CD4-positive, alpha-beta memory T cell (primary cell): ENCODE data around the gene RTBDN. TPM values are rescaled to one million over a fixed set of nuclear protein-coding genes. Genes with fewer than 3 reads are reported as not detected.

Source experiments
- CTCF ChIA-PET: fragments of 350-600 bp; sonication (Branson Sonifier 250); formaldehyde crosslinking; loops from one replicate; lab custom pipeline; 2021; ENCODE audit warnings: inconsistent platforms; ENCODE audit not compliant: partially characterized antibody; lab: Charles Lee
- POLR2A ChIA-PET: fragments of 350-600 bp; sonication (Branson Sonifier 250); formaldehyde crosslinking; loops from one replicate; lab custom pipeline; 2021; ENCODE audit not compliant: partially characterized antibody; lab: Charles Lee
- DNase-seq, 5 donors: peaks; one replicate each; pipeline versions ENCODE4 v3.0.0 to v3.0.0-alpha.2; 2020 to 2022; ENCODE audit warnings: mixed read lengths in 1 of 5
- H3K27ac ChIP-seq: one replicate; pipeline ENCODE4 v1.7.0; 2013; ENCODE audit warnings: low read depth, low read length
- H3K27me3 ChIP-seq: 2 replicates; pipeline ENCODE4 v1.7.0; 2013; ENCODE audit warnings: mild to moderate bottlenecking, low read length, moderate library complexity; ENCODE audit not compliant: insufficient read depth
- H3K36me3 ChIP-seq: 2 replicates; pipeline ENCODE4 v1.7.0; 2013; ENCODE audit warnings: mild to moderate bottlenecking, low read length, moderate library complexity; ENCODE audit not compliant: insufficient read depth
- H3K4me1 ChIP-seq: 2 replicates; pipeline ENCODE4 v1.7.0; 2013; ENCODE audit warnings: mild to moderate bottlenecking, low read length, moderate library complexity; ENCODE audit not compliant: insufficient read depth
- H3K4me3 ChIP-seq, 2 donors: one replicate each; pipeline ENCODE4 v1.7.0; 2013; ENCODE audit warnings: low read length in 2 of 2, mild to moderate bottlenecking in 1 of 2
- H3K9me3 ChIP-seq, 2 donors: one replicate each; pipeline ENCODE4 v1.7.0; 2013; ENCODE audit warnings: low read length in 2 of 2, control low read depth in 1 of 2; ENCODE audit not compliant: control insufficient read depth in 1 of 2
- H3K27ac Mint-ChIP-seq, 7 donors: one replicate each; pipeline ENCODE4 v1.8.0; 2020 to 2021; ENCODE audit warnings: mixed read lengths in 7 of 7, mild to moderate bottlenecking in 6 of 7, inconsistent platforms in 3 of 7, moderate library complexity in 3 of 7
- H3K27me3 Mint-ChIP-seq, 2 donors: one replicate each; pipeline ENCODE4 v1.8.0; 2020 to 2021; ENCODE audit warnings: mixed read lengths in 2 of 2
- H3K36me3 Mint-ChIP-seq, 2 donors: one replicate each; pipeline ENCODE4 v1.8.0; 2020 to 2021; ENCODE audit warnings: mixed read lengths in 2 of 2, inconsistent platforms in 1 of 2, mild to moderate bottlenecking in 1 of 2
- H3K4me1 Mint-ChIP-seq, 4 donors: one replicate each; pipeline ENCODE4 v1.8.0; 2020 to 2021; ENCODE audit warnings: mixed read lengths in 4 of 4, mild to moderate bottlenecking in 1 of 4
- H3K4me3 Mint-ChIP-seq, 8 donors: one replicate each; pipeline ENCODE4 v1.8.0; 2020 to 2021; ENCODE audit warnings: mixed read lengths in 8 of 8, mild to moderate bottlenecking in 7 of 8, moderate library complexity in 6 of 8, inconsistent platforms in 3 of 8
- H3K9me3 Mint-ChIP-seq, 8 donors: one replicate each; pipeline ENCODE4 v1.8.0; 2020 to 2021; ENCODE audit warnings: mixed read lengths in 8 of 8, mild to moderate bottlenecking in 5 of 8, inconsistent platforms in 3 of 8, moderate library complexity in 1 of 8
- intact Hi-C: fragments of 100-400 bp; cut with micrococcal nuclease; formaldehyde crosslinking; loops from one replicate; pipeline ENCODE4 v1.15.1; 2023
- polyA plus RNA-seq, 2 donors: library from polyadenylated mRNA; unstranded; fragments of 300-500 nt; fragmentation: Illumina TruSeq; gene quantifications; one replicate each; pipeline ENCODE4 v1.2.3, GENCODE V29; 2021
- total RNA-seq, 2 experiments: library from RNA; stranded (reverse); gene quantifications; one replicate each; pipeline ENCODE4 v1.2.3, GENCODE V29; 2021

RTBDN gene
- total and polyA plus RNA-seq, 4 experiments from 2014 or later: not detected

- peak overlapping the region; percentile 27 to 90 (median 81) for H3K4me3 Mint-ChIP-seq
- peaks cover 0 to 21% (median 0%) of the 10 kb centered on the region in 8 donors for H3K9me3 Mint-ChIP-seq
- POLR2A ChIA-PET: interaction anchor here (1.1 to 20.0 kb wide), 5 partner anchors 8 to 65 kb away, joined by 3 to 1162 read pairs (median 8); partner anchors contain the start of genes GET3, HOOK2, PRDX2 and THSD8
- peak overlapping the region in 6 of 7 donors; percentile 98 to 100 (median 99) for H3K27ac Mint-ChIP-seq
- Histone ChIP-seq H3K27ac (peak overlapping the region; percentile 100), H3K4me3 (peak overlapping the region in 1 of 2 donors; percentile 27), H3K9me3 (no peaks in the 10 kb centered on the region), H3K27me3 (no peaks in the 10 kb centered on the region), H3K4me1 (peaks cover 56% of the 10 kb centered on the region), H3K36me3 (no peaks in the 10 kb centered on the region)
- H3K27me3 Mint-ChIP-seq: no peaks in the 10 kb centered on the region
- peaks cover 4 to 21% of the 10 kb centered on the region in 2 donors for H3K36me3 Mint-ChIP-seq
- intact Hi-C loops: no loop called here
- CTCF ChIA-PET: interaction anchor here (1.6 to 3.2 kb wide), 2 partner anchors 11 to 29 kb away, joined by 3 to 14 read pairs; no protein-coding TSS in a partner anchor
- H3K4me1 Mint-ChIP-seq: peaks cover 11 to 34% (median 18%) of the 10 kb centered on the region in 4 donors
- peak in 3 of 5 donors; percentile 39 to 84 (median 46) for DNase-seq
These were observed 45.7 kb downstream of the RTBDN start for GRCh38 chr19:12788682-12789097.

DNA sequence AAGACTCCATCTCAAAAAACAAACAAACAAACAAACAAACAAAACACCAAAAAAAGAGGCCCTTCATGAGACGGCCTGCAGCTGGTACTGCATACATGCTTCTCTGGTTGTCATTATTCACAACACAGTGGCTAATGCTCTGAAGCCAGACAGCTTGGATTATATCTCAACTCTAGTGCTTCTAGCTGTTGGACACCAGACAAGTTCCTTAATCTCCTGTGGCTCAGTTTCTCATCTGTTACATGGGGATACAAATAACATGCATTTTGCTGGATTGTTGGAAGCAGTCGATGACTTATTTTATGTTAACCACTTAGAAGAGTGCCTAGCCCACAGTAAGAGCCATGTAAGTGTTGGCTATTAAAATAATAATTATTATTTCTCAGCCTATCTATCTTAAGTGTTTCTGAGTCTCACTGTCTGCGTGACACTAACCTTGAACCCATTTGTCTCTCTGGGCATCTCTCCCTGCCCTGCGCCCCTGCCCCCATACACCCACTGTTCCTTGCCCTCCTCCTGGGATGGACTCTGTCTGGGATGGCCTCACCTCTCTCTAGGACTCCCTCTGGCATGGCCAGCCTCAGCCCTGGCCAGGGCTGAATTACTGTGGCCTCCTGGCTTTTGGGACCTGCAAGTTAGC, 46.2 kb downstream of the RTBDN start:
- peaks cover 14 to 31% (median 22%) of the 10 kb centered on the region in 4 donors for H3K4me1 Mint-ChIP-seq
- no peaks in the 10 kb centered on the region for H3K27me3 Mint-ChIP-seq
- Histone ChIP-seq H3K36me3 (no peaks in the 10 kb centered on the region), H3K27ac (peak overlapping the region; percentile 100), H3K4me3 (no peak overlapping the region), H3K4me1 (peaks cover 62% of the 10 kb centered on the region), H3K27me3 (no peaks in the 10 kb centered on the region), H3K9me3 (no peaks in the 10 kb centered on the region)
- H3K4me3 Mint-ChIP-seq: peak overlapping the region in 7 of 8 donors; percentile 9 to 90 (median 50)
- peaks cover 0 to 18% (median 0%) of the 10 kb centered on the region in 8 donors for H3K9me3 Mint-ChIP-seq
- DNase-seq: no peak
- intact Hi-C loops: no loop called here
- H3K36me3 Mint-ChIP-seq: peaks cover 3 to 18% of the 10 kb centered on the region in 2 donors
- ChIA-PET CTCF (interaction anchor here (0.6 to 3.2 kb wide), 3 partner anchors 9 to 28 kb away, joined by 3 to 14 read pairs (median 4); no protein-coding TSS in a partner anchor), POLR2A (interaction anchor here (1.3 to 20.0 kb wide), 4 partner anchors 9 to 65 kb away, joined by 3 to 1162 read pairs (median 10); partner anchors contain the start of genes HOOK2, PRDX2, THSD8 and TNPO2)
- H3K27ac Mint-ChIP-seq: peak overlapping the region in 6 of 7 donors; percentile 98 to 100 (median 99)

- ChIA-PET POLR2A (interaction anchor here (2.3 to 20.0 kb wide), 3 partner anchors 10 to 15 kb away, joined by 8 to 1162 read pairs (median 13); partner anchors contain the start of genes HOOK2, PRDX2 and THSD8), CTCF (interaction anchor here (0.6 to 3.2 kb wide), 2 partner anchors 9 to 10 kb away, joined by 4 to 14 read pairs; no protein-coding TSS in a partner anchor)
- Histone ChIP-seq H3K27ac (peak overlapping the region; percentile 100), H3K4me1 (peaks cover 68% of the 10 kb centered on the region), H3K9me3 (no peaks in the 10 kb centered on the region), H3K36me3 (no peaks in the 10 kb centered on the region), H3K27me3 (no peaks in the 10 kb centered on the region), H3K4me3 (no peak overlapping the region)
- intact Hi-C loops: no loop called here
- Mint-ChIP-seq H3K36me3 (peaks cover 0 to 13% of the 10 kb centered on the region in 2 donors), H3K4me1 (peaks cover 14 to 31% (median 22%) of the 10 kb centered on the region in 4 donors), H3K9me3 (peaks cover 0 to 12% (median 0%) of the 10 kb centered on the region in 8 donors), H3K27me3 (no peaks in the 10 kb centered on the region), H3K4me3 (no peak overlapping the region), H3K27ac (peak overlapping the region in 6 of 7 donors; percentile 46 to 100 (median 99))
- no peak for DNase-seq
These were observed 46.9 kb downstream of the RTBDN start for GRCh38 chr19:12787458-12787857.

GRCh38 chr19:12786952-12787351, 47.4 kb downstream of the RTBDN start:
- Mint-ChIP-seq H3K4me1 (peaks cover 17 to 35% (median 26%) of the 10 kb centered on the region in 4 donors), H3K27ac (peak overlapping the region in 6 of 7 donors; percentile 46 to 99 (median 82)), H3K36me3 (peaks cover 0 to 15% of the 10 kb centered on the region in 2 donors), H3K9me3 (peaks cover 0 to 9% (median 0%) of the 10 kb centered on the region in 8 donors), H3K27me3 (no peaks in the 10 kb centered on the region), H3K4me3 (no peak overlapping the region)
- no peak for DNase-seq
- no peaks in the 10 kb centered on the region for H3K9me3 ChIP-seq
- H3K4me3 ChIP-seq: no peak overlapping the region
- peak overlapping the region; percentile 99 for H3K27ac ChIP-seq
- intact Hi-C loops: no loop called here
- CTCF ChIA-PET: interaction anchor here (0.7 to 3.2 kb wide), 2 partner anchors 9 kb away, joined by 3 to 14 read pairs; no protein-coding TSS in a partner anchor
- H3K27me3 ChIP-seq: no peaks in the 10 kb centered on the region
- POLR2A ChIA-PET: interaction anchor here (2.3 to 20.0 kb wide), 2 partner anchors 10 to 11 kb away, joined by 13 to 1162 read pairs; partner anchors contain the start of gene HOOK2
- no peaks in the 10 kb centered on the region for H3K36me3 ChIP-seq
- H3K4me1 ChIP-seq: peaks cover 69% of the 10 kb centered on the region

DNA sequence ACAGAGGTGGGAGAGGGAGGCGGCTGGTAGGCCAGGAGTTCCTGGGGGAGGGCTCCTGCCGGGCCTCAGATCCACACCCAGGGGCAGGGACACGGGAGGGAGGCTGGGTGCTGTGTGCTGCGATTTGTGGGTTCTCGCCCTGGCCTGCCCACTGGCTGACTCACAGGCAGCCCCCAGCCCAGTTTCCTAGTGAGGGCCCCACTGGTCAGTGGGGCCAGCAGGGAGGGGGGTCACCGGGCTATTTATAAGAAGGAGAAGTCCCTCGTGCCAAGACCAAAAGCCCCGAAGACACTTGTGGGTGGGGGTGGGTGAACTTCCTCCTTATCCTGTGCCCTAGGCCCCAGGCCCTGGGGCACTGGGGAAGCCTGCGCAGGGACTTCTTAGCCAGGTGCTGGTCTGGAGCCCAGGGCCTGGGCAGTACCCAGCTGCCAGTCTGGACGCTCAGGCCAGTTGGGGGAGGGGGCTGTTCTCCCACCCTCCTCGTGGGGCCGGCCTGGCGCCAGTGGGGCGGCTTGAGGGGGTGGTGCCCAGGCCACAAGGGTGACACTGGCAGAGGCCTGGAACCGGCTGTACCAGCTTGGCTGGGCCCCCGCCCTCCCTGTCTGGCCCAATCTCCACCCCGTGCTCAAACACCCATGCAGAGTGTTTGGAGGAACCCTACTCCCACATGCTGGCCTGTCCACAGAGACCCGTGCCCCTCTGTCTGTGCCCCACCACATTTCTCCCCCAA, 48.1 kb downstream of the RTBDN start:
- peak in 1 of 5 donors; percentile 54 for DNase-seq
- peak overlapping the region in 2 of 8 donors; percentile 12 to 33 for H3K4me3 Mint-ChIP-seq
- ChIA-PET POLR2A (interaction anchor here (1.1 to 20.0 kb wide), 3 partner anchors 10 to 68 kb away, joined by 3 to 1162 read pairs (median 13); partner anchors contain the start of gene HOOK2), CTCF (interaction anchor here (0.7 to 3.2 kb wide), 4 partner anchors 8 to 10 kb away, joined by 3 to 14 read pairs (median 4); no protein-coding TSS in a partner anchor)
- peaks cover 0 to 3% (median 0%) of the 10 kb centered on the region in 8 donors for H3K9me3 Mint-ChIP-seq
- Histone ChIP-seq H3K27ac (peak overlapping the region; percentile 99), H3K4me1 (peaks cover 75% of the 10 kb centered on the region), H3K9me3 (no peaks in the 10 kb centered on the region), H3K36me3 (no peaks in the 10 kb centered on the region), H3K27me3 (no peaks in the 10 kb centered on the region), H3K4me3 (no peak overlapping the region)
- peak overlapping the region in 6 of 7 donors; percentile 29 to 99 (median 66) for H3K27ac Mint-ChIP-seq
- intact Hi-C loops: no loop called here
- H3K4me1 Mint-ChIP-seq: peaks cover 22 to 41% (median 31%) of the 10 kb centered on the region in 4 donors
- no peaks in the 10 kb centered on the region for H3K27me3 Mint-ChIP-seq
- H3K36me3 Mint-ChIP-seq: peaks cover 0 to 11% of the 10 kb centered on the region in 2 donors

DNA sequence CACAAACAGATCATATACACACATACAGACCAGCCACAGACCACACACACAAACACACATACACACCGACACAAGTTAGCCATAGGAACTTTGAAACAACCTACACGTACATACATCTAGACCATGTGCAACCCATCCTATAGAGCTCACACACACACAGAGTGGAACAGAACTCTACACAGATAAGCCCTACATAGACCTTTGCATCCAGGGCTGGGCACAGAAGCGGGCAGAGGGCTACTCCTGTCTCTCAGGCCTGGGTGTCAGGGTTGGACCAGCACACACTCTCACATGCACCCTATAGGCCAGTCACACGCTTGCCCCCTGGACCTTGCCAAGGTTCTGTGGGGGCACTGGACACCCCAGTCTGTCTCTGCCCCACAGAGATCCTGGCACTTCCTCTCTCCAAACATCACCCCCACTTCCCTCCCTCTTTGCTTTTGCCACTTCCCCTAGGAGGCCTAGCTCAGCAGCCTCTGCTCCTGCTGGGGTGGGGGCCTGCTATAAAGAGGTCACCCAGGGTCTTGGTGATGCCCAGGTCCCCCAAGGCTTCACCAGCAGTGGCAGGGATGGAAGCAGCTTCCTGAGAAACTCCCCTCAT, 48.8 kb downstream of the RTBDN start:
- H3K36me3 ChIP-seq: no peaks in the 10 kb centered on the region
- H3K4me1 Mint-ChIP-seq: peaks cover 16 to 36% (median 26%) of the 10 kb centered on the region in 4 donors
- ChIA-PET CTCF (interaction anchor here (1.0 to 1.1 kb wide), 2 partner anchors 9 to 11 kb away, joined by 4 read pairs; no protein-coding TSS in a partner anchor), POLR2A (interaction anchor here (1.1 to 20.0 kb wide), 2 partner anchors 9 to 67 kb away, joined by 3 to 1162 read pairs; partner anchors contain the start of gene HOOK2)
- intact Hi-C loops: no loop called here
- peak in 1 of 5 donors; percentile 24 for DNase-seq
- H3K27ac ChIP-seq: peak overlapping the region; percentile 99
- peaks cover 0 to 5% of the 10 kb centered on the region in 2 donors for H3K36me3 Mint-ChIP-seq
- no peaks in the 10 kb centered on the region for H3K27me3 Mint-ChIP-seq
- peaks cover 71% of the 10 kb centered on the region for H3K4me1 ChIP-seq
- H3K9me3 Mint-ChIP-seq: peaks cover 0 to 1% (median 0%) of the 10 kb centered on the region in 8 donors
- no peak overlapping the region for H3K4me3 ChIP-seq
- no peak overlapping the region for H3K27ac Mint-ChIP-seq
- no peaks in the 10 kb centered on the region for H3K27me3 ChIP-seq
- no peak overlapping the region for H3K4me3 Mint-ChIP-seq
- H3K9me3 ChIP-seq: no peaks in the 10 kb centered on the region
